ENCODE measurements around the gene ASTN2.

The ASTN2 gene

DNA sequence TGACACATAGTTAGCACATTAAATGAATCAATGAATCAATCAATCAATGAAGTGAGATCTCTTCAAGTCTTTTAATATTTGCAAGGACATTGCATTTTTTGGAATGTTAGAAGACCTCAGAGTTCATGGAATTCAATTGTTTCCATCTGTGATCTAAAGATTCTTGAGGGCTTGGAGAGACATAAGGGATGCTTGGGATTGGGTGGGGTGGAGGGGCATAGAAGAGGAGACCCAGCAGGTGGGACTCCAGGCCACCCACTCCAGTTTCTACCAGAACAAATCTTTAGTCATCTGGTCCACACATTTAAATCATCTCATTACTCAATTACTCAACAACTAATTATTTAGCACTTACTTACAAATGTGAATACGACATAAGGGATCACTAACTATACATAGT, 978.7 kb downstream of the ASTN2 start:
- DNase-seq: no peak

DNA sequence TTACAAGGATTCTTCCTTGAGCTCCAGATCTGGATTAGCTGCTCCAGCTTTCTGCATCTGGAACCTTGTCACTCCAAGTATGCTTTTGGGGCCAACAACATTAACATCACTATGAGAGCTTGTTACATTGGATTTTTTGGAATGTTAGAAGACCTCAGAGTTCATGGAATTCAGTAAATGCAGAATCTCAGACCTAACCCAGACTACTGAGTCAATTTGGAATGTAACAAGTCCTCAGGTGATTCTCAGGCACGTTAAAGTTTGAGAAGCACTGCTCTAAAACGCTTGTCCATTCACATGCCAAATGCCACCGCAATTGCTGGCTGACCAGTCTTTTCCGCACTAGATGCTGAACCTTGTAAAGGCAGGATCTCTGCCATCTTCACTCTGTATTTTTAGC, 979.2 kb downstream of the ASTN2 start:
- DNase-seq: no peak

DNA sequence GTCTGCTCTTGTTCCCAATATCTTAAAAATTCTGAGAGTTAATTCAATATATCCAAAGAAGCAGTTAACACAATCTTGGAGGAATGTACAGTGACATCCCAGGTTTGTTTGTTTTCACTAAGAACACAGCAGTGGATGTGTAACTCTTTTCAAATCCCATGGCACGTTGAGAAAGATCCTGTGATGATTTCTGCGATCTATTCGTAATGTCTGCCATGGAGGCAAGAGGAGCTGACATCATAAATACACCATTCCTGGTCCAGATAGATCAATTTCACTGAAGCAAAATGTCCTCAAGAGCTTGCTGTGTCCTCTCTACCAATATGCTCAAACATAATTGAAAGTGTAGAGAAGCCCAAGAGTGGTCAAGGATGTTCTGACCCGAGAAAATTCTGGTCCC, 980.5 kb downstream of the ASTN2 start:
- no peak for DNase-seq

DNA sequence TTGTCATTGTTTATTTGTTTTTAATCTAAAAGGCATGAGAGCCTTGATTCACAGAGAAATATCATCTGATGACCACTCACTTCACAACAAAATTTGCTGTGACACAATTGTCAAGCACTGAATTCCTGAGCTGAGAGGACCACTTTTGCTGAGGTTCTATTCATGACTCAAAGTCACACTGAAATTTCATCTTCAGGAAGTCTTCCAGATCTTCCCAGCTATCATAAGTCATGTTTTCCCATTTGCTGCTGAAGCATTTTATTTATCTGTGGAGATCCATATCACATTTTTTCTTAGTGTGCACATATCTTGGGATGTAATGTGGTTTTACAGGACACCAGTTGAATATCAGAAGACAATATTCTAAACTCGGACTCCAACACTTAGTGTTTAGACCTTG, 982.8 kb downstream of the ASTN2 start:
- DNase-seq: no peak

DNA sequence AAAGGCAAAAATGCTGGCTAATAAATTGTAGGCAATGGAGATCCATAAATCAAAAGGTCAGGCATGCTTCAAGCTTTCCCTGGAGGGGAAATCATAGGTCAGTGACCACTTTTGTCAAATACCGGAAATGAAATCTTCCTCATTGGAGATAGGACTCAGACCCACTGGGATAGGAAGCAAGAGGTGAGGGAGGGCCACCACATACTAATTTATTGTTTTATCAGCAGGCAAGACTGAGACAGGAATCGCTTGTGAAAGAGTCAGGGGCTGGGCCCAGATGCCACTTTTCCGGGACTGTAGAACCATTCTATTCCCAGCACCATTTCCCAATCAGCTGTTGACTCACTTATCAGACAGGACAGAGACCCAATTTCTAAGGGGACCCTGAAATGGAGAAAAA, 984.0 kb downstream of the ASTN2 start:
- DNase-seq: no peak

DNA sequence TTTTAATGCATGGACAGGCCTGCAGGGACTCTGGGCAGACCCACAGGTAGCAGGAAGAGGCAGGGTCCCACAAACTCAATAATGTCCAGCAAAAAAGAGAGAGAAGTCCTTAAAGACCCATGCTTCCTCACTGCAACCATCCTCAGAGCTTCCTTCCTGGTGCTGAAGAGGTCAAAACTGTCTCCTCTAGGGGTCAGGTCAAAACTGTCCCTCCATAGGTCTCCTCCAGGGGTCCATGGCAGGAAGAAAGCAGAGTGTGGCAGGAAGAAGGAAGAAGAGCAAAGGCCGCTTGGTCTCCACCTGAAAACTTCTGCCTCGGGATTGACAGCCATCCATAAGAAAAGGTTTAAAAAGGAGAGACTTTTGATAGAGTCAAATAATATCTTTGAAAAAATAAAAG, 989.6 kb downstream of the ASTN2 start:
- DNase-seq: no peak

DNA sequence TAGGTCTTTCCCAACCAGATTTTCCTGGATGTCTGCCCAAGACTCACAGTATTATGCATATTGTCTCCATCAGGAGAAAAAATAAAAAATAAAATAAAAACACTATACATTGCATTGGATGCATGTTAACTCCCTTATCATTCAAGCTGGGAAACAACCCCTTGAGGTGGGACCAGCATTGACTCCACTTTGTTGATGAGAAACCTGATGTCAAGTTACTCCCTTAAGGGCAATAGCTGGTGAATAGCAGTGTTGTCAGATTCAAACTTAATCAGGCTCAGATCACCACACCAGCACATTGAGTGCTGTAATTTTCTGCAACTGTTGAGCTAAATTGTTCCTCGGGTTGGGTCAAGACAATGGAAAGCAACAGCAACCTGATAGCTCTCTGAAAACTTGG, 991.7 kb downstream of the ASTN2 start:
- no peak for DNase-seq

DNA sequence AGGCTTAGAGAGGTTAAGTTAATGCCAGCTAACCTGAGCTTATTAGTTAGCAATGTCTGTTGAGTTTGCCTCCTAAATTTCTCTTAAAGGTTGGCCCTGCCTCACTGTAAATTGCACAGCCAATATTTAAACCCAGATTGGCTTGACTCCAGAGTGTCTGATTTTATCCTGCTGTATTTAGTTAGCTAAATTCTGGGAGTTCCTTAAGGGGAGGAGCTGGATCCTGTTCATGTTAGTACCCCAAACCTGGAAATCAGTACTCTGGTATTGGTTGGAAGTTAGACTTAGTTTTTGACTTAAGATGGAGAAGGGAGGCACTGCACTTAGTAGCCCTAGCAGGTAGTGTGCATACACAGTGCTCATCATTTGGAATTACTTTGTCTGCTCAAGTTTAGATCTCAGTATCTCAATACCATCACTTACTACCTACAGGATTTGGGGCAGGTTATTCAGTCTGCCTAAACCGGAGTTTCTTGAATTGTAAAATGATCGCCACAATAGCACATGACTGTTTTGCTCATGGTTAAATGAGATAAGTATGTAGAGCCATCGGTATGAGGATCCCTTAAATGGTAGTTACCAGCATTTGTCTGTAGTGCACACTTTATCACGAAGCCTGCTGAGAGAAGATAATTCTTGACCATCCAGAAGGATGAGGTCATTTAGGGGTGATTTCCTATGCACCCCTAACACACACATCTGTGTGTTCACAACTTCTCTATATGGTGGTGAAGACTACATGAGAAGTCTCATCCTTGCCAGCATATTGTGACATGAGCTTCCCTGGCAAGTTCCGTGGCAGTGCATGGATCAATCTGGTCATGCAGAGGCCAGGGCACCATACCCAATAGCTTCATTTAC, 992.5 kb downstream of the ASTN2 start:
- DNase-seq: no peak

DNA sequence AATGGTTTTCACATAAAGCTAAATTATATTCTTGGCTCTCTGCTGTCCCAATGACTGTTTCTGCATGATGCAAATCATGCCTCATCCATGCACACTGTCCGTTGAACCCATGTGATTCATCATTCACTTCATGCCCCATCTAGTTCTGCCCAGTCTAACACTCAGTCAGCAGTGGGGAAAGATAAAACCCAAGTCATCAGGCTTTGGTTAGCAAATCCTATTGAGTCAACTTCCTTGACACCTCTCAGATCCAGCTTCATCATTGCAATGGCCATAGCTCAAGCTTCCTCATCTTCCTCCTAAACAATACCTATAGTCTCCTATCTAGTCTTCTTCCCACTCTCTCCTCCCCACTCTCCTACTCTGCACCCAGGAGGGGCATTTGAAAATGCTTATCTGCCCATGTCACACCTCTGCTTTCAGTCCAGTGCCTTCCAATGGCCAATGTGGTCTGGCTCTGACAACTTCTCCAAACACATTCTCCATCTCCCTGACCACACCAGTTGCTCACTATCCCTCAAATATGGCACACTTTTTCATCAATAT, 993.8 kb downstream of the ASTN2 start:
- DNase-seq: no peak

DNA sequence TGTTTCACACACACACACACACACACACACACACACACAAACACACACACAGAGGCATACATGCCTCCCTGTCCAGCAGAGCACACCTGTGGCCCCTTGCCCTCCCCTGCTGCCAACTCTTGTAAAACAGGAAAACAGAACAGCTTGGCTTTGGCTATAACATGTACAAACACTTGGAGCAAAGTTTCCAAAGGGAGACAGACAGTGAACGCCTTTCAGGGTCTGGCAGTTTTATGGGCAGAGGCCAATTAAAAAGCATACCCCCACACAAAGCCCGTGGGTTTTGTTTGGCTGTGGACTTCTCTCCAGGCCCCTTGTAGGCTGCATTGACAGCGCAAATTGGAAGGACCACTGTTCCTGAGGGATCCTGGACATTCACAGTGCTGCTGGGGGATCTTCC, 995.7 kb downstream of the ASTN2 start:
- DNase-seq: no peak

DNA sequence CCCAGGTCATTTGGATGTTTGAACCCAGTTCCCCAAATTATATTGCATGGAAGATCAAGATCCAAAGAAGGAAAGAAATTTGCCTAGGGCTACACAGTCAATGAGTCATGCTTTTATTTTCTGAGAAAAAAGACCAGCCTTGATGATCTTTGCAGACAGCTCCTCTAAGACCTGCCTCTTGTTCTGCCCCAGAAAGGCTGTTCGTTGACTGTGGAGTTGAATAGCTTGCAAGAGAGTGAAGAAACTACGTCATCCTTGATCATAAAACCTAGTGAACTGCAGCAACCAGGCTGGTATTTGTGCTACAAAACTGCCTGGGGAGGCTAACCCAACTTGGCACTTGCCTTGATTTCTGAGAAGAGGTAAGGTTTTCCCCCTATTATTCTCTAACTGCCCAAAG, 997.4 kb downstream of the ASTN2 start:
- DNase-seq: no peak

DNA sequence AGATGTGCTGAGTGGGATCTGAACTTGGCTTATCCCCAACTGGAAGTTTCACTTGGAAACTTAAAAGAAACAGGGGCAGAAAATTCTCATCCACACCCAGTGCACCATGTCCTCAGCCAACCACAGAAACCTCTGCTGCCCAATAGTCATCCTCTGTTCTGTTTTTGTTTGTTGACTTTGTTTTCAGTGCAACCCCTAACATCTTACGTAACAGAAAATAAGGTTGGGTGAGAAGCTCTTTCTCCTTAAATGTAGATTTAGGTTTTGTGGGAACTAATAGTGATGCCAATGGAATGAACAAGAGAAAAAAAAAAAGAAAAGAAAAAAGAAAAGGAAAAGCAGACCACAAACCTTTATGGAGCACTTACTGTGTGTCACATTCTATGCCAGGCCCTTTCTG, 998.4 kb downstream of the ASTN2 start:
- DNase-seq: no peak

DNA sequence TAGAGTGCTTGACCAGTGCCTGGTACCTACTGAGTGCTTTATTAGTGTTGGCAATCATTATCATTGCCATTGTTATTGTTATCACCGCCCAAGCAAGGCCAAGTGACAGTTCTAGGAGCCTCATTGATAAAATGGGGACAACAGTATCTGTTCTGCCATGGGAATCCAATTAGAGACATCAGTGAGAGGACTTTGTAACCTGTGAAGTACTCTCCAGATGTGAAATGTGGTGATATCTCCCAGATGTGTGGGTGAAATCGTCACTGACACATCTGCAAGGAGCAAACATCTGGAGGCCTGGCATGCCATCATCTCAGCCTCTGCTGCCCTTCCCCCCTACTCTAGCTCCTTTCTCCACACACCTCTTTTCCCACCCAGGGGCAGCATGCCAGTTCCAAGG, 1000.5 kb downstream of the ASTN2 start:
- no peak for DNase-seq

DNA sequence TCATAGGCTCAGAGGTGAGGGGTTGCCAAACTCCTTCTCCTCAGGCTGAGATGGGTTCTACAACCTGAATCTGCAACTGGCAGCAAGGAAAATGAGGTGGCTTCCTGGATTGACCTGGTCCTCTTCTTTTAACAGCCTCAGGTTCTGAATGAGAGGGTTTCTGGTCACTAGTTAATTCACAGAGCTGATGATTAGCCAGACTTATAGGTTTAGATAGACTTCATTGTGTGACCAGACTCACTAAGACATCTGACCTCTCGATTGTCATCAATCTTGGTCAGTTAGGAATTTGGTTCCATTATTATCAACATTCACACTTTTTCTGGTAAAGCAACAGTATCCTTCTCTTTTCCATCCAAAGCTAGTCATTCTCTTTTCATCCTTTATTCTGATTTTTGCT, 1003.4 kb downstream of the ASTN2 start:
- DNase-seq: no peak

DNA sequence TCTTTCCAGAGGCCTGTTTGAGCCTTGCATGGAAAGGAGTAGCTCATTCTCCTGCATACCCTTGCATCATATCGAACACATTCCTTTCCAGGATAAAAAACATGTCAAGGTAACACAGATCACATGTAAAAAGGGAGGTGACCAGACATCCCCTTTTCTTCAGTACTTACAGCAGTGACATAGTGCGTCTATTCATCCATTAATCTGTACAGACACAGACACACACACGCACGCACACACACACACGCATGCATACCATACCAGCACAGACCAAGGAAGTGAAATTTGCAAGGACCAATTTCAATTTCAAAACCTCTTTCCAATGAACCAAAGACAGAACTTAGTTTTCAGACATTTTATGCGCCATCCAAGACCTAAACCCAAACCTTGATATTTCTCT, 1005.2 kb downstream of the ASTN2 start:
- DNase-seq: no peak

DNA sequence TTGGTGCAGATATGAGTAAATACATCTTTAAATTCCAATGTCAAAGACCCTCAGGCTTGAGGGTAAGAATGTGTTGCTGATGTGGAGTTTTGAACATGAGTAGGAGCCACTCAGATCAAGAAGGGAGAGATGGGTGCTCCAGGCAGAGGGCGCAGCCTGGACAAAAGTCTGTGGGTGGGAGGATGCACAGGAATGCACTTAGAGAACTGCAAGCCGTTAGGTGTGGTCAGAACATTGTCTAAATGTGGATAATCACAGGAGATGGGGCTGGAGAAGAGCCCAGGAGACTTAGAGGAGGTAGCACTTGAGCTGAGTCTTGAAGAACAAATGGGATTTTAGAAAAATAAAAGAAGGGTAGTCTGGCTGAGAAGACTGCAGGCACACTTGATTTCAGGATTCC, 1005.7 kb downstream of the ASTN2 start:
- no peak for DNase-seq

DNA sequence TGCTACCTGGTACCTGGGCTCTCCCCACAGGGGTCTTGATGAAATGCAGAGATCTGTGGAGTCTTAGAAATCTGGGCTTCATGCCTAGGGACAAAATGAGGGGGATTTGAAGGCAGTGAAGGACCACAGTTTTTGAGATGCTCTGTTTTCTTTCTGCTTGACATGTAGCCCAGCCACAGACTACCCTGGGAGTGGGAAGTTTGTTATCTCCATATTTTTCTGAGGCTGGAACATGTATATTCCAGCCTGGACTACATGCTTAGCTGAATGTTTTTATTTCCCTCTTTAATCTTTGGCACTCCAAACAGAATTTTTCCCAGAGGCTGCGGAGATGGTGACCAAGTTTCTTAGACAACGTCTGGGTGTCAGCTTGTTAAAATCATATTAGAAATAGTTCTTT, 1008.4 kb downstream of the ASTN2 start:
- no peak for DNase-seq

DNA sequence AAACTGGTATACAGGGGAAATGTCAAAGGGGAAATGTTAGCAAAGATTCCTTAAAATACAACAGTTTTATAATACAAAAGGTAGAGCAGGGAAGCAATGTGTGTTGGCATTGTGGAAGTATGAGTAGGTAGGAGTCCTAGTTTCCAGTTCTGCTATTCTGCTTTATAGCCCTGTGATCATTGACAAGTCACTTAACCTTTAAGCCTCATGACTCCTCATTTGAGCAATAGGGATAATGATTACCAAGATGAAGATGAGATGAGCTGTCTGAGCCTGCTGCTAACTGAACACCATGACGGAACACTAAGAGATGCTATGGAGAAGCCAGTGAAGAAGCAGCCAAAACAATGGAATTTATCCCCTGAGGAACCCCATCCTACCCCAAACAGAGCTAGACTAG, 1009.5 kb downstream of the ASTN2 start:
- DNase-seq: no peak

DNA sequence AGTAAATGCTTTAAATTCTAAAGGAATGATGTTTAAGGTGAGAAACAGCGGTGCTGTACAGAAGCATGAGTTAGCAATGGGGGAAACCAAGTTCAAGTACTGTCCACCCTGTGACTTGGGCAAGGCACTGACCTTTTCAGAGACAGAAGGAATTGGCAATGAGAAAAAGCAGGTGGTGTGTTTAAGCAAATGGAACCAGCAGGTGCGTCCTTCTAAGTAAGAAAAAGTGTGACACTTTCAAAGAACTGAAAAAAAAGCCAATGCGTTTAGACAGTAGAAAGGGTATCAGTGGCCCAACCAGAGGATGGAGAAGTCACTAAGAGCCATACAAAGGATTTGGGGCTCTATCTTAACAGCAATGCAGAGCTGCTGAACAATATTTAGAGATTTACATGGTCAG, 1010.6 kb downstream of the ASTN2 start:
- DNase-seq: no peak

DNA sequence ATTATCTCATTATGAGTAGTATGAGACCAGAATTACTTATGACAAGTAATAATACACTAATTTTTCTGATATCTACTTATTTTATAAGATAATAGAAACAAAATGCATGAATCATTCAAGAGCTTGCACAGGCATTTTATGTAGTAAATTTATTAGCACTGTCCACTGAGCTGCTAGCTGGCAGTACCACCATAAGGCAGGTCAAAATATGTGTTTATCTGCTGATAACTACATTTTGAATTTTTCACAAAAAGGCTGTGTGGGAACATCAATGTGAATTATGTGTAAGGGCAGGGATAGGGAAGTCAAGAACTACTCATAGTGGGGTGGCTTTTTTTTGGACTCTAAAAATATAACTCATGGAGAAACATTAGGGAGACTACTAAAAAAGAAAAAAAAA, 1011.7 kb downstream of the ASTN2 start:
- no peak for DNase-seq

DNA sequence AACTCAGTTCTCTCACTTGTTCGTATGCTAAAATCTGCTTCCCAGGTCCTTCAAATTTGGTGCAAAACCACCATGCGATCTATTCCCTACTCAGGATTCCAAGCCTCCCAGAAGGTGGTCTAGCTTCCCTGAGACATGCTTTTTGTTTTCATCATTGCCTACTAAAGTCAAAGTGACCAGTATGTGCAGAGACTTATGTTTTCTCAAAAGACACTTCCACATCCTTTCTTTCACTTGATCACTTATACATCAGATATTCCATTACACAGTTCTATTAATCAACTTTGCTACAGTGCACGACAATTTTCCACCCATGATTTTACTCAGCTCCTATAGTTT, 1019.2 kb downstream of the ASTN2 start:
- DNase-seq: no peak

DNA sequence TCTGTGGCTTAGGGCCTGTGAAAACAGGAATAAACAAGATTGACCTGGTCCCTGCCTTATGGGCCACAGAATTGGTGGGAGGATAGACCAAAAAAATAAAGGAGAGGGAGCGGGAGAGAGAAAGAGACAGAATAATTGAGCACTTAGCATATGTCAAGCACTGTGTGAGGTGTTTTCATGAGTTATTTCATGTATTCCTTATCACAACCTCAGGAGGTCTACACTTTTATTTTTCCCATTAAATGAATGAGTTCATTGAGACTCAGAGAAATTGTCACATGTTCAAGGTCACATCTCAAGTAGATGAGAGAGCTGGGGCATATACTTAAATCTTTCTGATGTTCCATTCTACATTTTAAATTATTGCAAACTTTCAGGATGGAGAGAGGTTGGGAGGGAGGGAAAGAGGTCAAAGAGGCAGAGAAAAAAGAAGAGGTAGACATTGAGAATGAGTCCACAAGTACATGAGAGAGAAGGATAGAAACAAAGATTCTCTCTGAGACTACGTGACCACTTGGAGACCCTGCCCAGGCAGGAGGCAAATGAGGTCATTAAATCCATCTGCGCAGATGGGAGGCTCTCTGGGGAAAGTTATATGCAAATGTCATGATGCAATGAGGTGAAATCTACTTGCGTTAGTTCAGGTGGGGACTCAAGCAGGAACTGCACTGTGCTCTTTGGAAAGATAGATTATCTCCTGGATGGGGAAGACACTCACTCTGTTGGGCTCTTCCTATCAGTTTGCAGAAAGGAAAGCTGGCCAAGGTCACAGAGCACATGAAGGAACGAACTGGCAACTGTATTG, 1019.8 kb downstream of the ASTN2 start:
- DNase-seq: peak; percentile 31

DNA sequence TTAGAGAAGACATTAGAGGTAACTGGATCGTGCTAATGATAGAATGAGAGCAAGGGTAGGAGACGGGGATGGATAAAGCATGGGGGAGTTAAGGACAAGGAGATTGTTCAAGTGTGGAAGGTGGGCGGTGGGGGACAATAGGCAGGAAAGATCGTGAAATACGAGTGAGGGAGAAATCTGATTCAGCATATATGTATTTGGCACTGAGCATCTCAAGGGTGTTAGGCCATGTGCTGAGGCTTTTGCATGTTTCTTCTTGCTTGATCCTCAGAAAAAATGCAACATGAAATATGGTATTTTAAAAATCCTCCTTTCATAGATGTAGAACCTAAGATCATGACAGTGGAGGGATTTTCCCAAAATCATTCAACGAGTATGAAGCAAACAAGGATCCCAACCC, 1020.8 kb downstream of the ASTN2 start:
- DNase-seq: no peak

DNA sequence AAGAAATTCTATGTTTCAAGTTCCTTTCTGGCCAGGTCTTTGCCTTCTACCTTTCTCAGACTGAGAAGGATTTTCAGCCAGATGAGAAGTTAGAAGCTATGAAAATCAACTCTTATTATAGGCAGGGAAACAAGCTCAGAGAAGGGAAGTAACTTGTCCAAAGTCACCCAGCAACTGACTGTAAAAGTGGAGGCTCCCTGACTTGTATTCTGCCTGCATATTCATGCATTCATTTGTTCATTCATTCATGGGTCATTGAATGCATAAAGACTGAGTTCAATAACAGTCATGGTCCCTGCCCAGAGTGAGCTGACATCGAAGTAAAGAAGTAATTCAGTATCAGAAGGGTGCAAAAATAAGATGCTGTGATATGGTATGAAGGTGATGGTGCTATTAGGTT, 1021.7 kb downstream of the ASTN2 start:
- DNase-seq: no peak
